Peyer's patch (tissue), 4 donors: ENCODE data around the gene S100A13.

ENCODE experiments used
- POLR2A ChIP-seq, 2 donors: fragments of 450-650 bp; IDR thresholded peaks; one replicate each; pipeline ENCODE4 v1.5.1; 2017; ENCODE audit warnings: antibody characterized with exemption in 2 of 2, mild to moderate bottlenecking in 2 of 2, moderate library complexity in 2 of 2
- TF ChIP-seq, protein P1 (sequence below), 6 experiments: fragments of 450-650 bp in 4 of 6; fragments of 200-600 bp in 2 of 6; sonication (generic) in 1 of 6; IDR thresholded peaks; one replicate each; pipeline ENCODE4 v1.5.1; 2017 to 2019; ENCODE audit warnings: antibody characterized with exemption in 6 of 6, mild to moderate bottlenecking in 3 of 6, moderate library complexity in 1 of 6

DNA sequence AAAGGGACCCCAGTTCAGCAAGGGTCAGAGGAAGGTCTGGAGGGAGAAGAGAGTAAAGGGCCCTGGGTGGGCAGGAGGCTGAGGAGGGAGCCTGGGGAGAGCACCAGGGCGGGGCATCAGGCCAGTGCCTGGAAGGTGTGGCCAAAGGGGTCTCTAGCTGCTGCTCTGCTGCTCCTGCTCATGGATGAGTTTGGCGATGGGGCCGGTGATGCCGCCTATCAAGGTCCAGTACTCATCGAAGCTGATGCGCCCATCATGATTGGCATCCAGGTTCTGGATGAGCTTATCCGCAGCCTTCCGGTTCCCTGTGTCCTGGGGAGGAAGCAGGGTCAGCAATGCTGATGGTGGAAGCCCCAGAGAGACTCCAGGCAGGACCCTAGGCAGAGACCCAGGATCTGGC lies 19.9 kb downstream of the S100A13 start:
- TF ChIP-seq, protein P1, sequence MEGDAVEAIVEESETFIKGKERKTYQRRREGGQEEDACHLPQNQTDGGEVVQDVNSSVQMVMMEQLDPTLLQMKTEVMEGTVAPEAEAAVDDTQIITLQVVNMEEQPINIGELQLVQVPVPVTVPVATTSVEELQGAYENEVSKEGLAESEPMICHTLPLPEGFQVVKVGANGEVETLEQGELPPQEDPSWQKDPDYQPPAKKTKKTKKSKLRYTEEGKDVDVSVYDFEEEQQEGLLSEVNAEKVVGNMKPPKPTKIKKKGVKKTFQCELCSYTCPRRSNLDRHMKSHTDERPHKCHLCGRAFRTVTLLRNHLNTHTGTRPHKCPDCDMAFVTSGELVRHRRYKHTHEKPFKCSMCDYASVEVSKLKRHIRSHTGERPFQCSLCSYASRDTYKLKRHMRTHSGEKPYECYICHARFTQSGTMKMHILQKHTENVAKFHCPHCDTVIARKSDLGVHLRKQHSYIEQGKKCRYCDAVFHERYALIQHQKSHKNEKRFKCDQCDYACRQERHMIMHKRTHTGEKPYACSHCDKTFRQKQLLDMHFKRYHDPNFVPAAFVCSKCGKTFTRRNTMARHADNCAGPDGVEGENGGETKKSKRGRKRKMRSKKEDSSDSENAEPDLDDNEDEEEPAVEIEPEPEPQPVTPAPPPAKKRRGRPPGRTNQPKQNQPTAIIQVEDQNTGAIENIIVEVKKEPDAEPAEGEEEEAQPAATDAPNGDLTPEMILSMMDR (IDR thresholded peaks at IDR 0.05): no peak
- TF ChIP-seq POLR2A (IDR thresholded peaks at IDR 0.05): no peak
